Spinal cord (tissue), 10 donors: ENCODE data around the gene C5AR1. TPM values are rescaled to one million over a fixed set of nuclear protein-coding genes. Genes with fewer than 3 reads are reported as not detected.

Experiments
- DNase-seq, 6 donors: peaks; one replicate each; pipeline versions ENCODE4 v3.0.0 to v3.0.0-alpha.2; 2013 to 2015; ENCODE audit warnings: low spot score in 6 of 6, low read depth in 4 of 6
- H3K27ac ChIP-seq: one replicate; pipeline ENCODE4 v1.5.1; 2013; ENCODE audit warnings: low read depth, low read length, control low read depth
- H3K27me3 ChIP-seq: one replicate; pipeline ENCODE4 v1.6.1; 2013; ENCODE audit warnings: low read length; ENCODE audit not compliant: control insufficient read depth, insufficient read depth
- H3K36me3 ChIP-seq: one replicate; pipeline ENCODE4 v1.6.1; 2013; ENCODE audit warnings: low read length; ENCODE audit not compliant: control insufficient read depth, insufficient read depth
- H3K4me1 ChIP-seq: one replicate; pipeline ENCODE4 v1.6.1; 2013; ENCODE audit warnings: low read length; ENCODE audit not compliant: control insufficient read depth, insufficient read depth
- H3K4me3 ChIP-seq: one replicate; pipeline ENCODE4 v1.5.1; 2013; ENCODE audit warnings: low read depth, low read length, control low read depth
- H3K9me3 ChIP-seq: one replicate; pipeline ENCODE4 v1.6.1; 2013; ENCODE audit warnings: low read length; ENCODE audit not compliant: control insufficient read depth, insufficient read depth
- WGBS: methylation state at CpG from one replicate; pipeline ENCODE4 v1.1.5; 2013; ENCODE audit warnings: missing lambda C conversion rate; ENCODE audit not compliant: insufficient coverage; 5-methylcytosine and 5-hydroxymethylcytosine counted together
- polyA plus RNA-seq, 2 donors: library from polyadenylated mRNA; unstranded; fragments of 120-200 nt; gene quantifications; one replicate each; pipeline ENCODE4 v1.2.1, GENCODE V29; 2013; ENCODE audit not compliant: insufficient read length in 2 of 2
- total RNA-seq, 2 donors: library from RNA; depleted of rRNA in 1 of 2; stranded (reverse); fragments of 120-200 nt in 1 of 2; fragments of >200 nt in 1 of 2; gene quantifications; one replicate each; pipeline versions ENCODE4 v1.2.3 to v1.2.4, GENCODE V29; 2013 to 2014
- donor health status: healthy.

C5AR1 gene
- total and polyA plus RNA-seq, 4 donors: 2.0 to 4.8 (median 3.3) TPM

DNA sequence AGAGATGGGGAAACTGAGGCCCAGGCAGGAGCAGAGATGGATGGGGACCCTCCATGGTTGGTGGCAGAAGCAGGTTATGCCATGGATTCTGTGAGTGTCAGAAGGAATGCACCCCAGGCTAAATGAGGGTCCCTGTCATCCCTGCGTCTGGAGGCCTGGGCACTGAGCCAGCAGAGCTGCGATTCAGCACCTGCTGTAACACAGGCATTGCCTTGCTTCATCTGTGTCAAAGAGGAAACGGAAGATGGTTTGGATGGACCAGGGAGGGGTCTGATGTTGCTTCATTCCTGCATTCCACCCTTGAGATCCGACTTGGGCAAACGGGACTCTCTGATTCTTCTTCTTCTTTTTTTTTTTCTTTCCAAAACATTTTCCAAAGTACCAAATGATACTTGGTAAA is 1.2 kb downstream of the C5AR1 start:
- H3K4me3 ChIP-seq: no peak overlapping the region
- no peak overlapping the region for H3K27ac ChIP-seq
- H3K27me3 ChIP-seq: peaks cover 4% of the 10 kb centered on the region
- H3K4me1 ChIP-seq: no peaks in the 10 kb centered on the region
- H3K36me3 ChIP-seq: no peaks in the 10 kb centered on the region
- DNase-seq: peak in 2 of 6 donors; percentile 55
- H3K9me3 ChIP-seq: no peaks in the 10 kb centered on the region
- 26% methylated on average over 4 of the region's 5 CpGs for WGBS

GRCh38 chr19:47312366-47313006 is 2.8 kb downstream of the C5AR1 start:
- H3K4me1 ChIP-seq: no peaks in the 10 kb centered on the region
- 92% methylated on average over 1 of the region's 5 CpGs for WGBS
- no peak overlapping the region for H3K4me3 ChIP-seq
- no peak overlapping the region for H3K27ac ChIP-seq
- no peaks in the 10 kb centered on the region for H3K9me3 ChIP-seq
- no peaks in the 10 kb centered on the region for H3K36me3 ChIP-seq
- peaks cover 4% of the 10 kb centered on the region for H3K27me3 ChIP-seq
- no peak for DNase-seq

DNA sequence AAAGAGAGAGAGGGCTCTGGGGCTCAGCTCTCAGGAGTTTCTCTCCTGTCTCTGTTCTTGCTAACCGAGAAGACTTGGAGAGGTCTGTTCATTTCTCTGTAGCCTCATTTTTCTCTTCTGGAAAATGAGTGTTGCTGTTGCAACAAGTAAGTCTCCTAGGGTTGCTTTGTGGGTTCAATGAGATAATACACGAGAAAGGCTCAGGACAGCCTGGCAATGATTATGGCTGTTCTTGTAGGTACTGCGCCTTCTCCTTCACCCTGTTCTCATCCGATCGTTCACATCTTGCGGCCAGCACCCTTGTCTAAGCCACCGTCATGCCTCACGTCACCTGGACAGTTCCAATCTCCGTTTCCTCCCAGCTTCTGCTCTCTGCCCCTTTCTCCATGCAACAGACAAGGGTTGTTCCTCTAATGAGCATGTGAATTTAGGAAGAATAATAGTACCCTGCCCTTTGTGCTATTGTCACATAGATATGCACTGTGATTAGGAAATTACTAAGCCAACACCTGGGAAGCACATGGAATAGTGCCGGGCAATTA is 4.2 kb downstream of the C5AR1 start:
- no CpG with 5 or more reads among the region's 10 CpGs for WGBS
- peaks cover 4% of the 10 kb centered on the region for H3K27me3 ChIP-seq
- no peak overlapping the region for H3K27ac ChIP-seq

GRCh38 chr19:47315125-47315821 is 5.6 kb downstream of the C5AR1 start:
- no peaks in the 10 kb centered on the region for H3K4me1 ChIP-seq
- DNase-seq: peak in 1 of 6 donors; percentile 35
- 47% methylated on average over 9 of the region's 12 CpGs for WGBS
- H3K27ac ChIP-seq: no peak overlapping the region
- no peaks in the 10 kb centered on the region for H3K27me3 ChIP-seq
- no peaks in the 10 kb centered on the region for H3K36me3 ChIP-seq
- H3K4me3 ChIP-seq: no peak overlapping the region
- no peaks in the 10 kb centered on the region for H3K9me3 ChIP-seq

More for the DNA sequence above, 4.2 kb downstream of the C5AR1 start:
- no peak overlapping the region for H3K4me3 ChIP-seq
- no peak for DNase-seq
- no peaks in the 10 kb centered on the region for H3K36me3 ChIP-seq
- H3K4me1 ChIP-seq: no peaks in the 10 kb centered on the region
- no peaks in the 10 kb centered on the region for H3K9me3 ChIP-seq

- Histone ChIP-seq H3K27me3 (no peaks in the 10 kb centered on the region), H3K27ac (no peak overlapping the region), H3K4me1 (no peaks in the 10 kb centered on the region), H3K4me3 (no peak overlapping the region), H3K36me3 (no peaks in the 10 kb centered on the region), H3K9me3 (no peaks in the 10 kb centered on the region)
- DNase-seq: no peak
- 90% methylated on average over 2 of the region's 4 CpGs for WGBS
These were observed 6.9 kb downstream of the C5AR1 start for GRCh38 chr19:47316513-47316912.

DNA sequence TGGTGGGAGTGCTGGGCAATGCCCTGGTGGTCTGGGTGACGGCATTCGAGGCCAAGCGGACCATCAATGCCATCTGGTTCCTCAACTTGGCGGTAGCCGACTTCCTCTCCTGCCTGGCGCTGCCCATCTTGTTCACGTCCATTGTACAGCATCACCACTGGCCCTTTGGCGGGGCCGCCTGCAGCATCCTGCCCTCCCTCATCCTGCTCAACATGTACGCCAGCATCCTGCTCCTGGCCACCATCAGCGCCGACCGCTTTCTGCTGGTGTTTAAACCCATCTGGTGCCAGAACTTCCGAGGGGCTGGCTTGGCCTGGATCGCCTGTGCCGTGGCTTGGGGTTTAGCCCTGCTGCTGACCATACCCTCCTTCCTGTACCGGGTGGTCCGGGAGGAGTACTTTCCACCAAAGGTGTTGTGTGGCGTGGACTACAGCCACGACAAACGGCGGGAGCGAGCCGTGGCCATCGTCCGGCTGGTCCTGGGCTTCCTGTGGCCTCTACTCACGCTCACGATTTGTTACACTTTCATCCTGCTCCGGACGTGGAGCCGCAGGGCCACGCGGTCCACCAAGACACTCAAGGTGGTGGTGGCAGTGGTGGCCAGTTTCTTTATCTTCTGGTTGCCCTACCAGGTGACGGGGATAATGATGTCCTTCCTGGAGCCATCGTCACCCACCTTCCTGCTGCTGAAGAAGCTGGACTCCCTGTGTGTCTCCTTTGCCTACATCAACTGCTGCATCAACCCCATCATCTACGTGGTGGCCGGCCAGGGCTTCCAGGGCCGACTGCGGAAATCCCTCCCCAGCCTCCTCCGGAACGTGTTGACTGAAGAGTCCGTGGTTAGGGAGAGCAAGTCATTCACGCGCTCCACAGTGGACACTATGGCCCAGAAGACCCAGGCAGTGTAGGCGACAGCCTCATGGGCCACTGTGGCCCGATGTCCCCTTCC is 10.5 kb downstream of the C5AR1 start:
- no peaks in the 10 kb centered on the region for H3K9me3 ChIP-seq
- H3K4me1 ChIP-seq: no peaks in the 10 kb centered on the region
- no peak for DNase-seq
- WGBS: 92% methylated on average over 40 of the region's 46 CpGs
- no peak overlapping the region for H3K27ac ChIP-seq
- H3K27me3 ChIP-seq: no peaks in the 10 kb centered on the region
- no peak overlapping the region for H3K4me3 ChIP-seq
- H3K36me3 ChIP-seq: no peaks in the 10 kb centered on the region

DNA sequence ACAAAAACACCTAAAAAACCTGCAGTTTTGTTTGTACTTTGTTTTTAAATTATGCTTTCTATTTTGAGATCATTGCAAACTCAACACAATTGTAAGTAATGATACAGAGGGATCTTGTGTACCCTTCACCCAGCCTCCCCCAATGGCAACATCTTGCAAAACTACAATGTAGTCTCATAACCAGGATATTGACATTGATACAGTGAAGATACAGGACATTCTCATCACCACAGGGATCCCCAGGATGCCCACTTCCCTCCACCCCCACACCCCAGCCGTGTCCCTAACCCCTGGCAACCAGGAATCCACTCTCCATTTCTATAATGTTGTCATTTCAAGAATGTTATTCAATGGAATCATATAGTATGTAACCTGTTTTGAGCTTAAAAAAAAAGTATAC is 12.0 kb downstream of the C5AR1 start:
- Histone ChIP-seq H3K4me3 (no peak overlapping the region), H3K36me3 (no peaks in the 10 kb centered on the region), H3K27ac (no peak overlapping the region), H3K9me3 (no peaks in the 10 kb centered on the region), H3K4me1 (no peaks in the 10 kb centered on the region), H3K27me3 (no peaks in the 10 kb centered on the region)
- DNase-seq: no peak
- WGBS: no CpG with 5 or more reads among the region's 1 CpG

- no peak for DNase-seq
- H3K36me3 ChIP-seq: no peaks in the 10 kb centered on the region
- H3K9me3 ChIP-seq: no peaks in the 10 kb centered on the region
- H3K27ac ChIP-seq: no peak overlapping the region
- H3K27me3 ChIP-seq: no peaks in the 10 kb centered on the region
- H3K4me1 ChIP-seq: no peaks in the 10 kb centered on the region
- no peak overlapping the region for H3K4me3 ChIP-seq
- WGBS: 60% methylated on average over 1 of the region's 2 CpGs
These were observed 12.4 kb downstream of the C5AR1 start for GRCh38 chr19:47322058-47322457.

- H3K4me1 ChIP-seq: no peaks in the 10 kb centered on the region
- H3K27me3 ChIP-seq: no peaks in the 10 kb centered on the region
- H3K36me3 ChIP-seq: no peaks in the 10 kb centered on the region
- H3K9me3 ChIP-seq: no peaks in the 10 kb centered on the region
- DNase-seq: no peak
- no peak overlapping the region for H3K27ac ChIP-seq
- H3K4me3 ChIP-seq: no peak overlapping the region
- 74% methylated on average over 6 of the region's 8 CpGs for WGBS
These were observed 13.7 kb downstream of the C5AR1 start for GRCh38 chr19:47323409-47323808.
